ENCODE data around the gene RHEB. TPM values are rescaled to one million over a fixed set of nuclear protein-coding genes. Genes with fewer than 3 reads are reported as not detected.
A peak's percentile ranks its signal among the peaks of the same experiment; 100 is the strongest.
"Not testable (repeated sequence)": the region's sequence is repeated elsewhere in the genome, so short reads cannot be mapped to it uniquely, and the experiment has no call there.

The RHEB gene
- total RNA-seq, 4 donors from 2014 or later = 37.1 to 82.6 (median 54.4) TPM

- intact Hi-C loops (cut with DNase I) = no loop called here
- TF ChIP-seq POLR2A (IDR thresholded peaks at IDR 0.05) = no peak
- H3K9me3 ChIP-seq = no peaks in the 10 kb centered on the region
- H3K36me3 ChIP-seq = no peaks in the 10 kb centered on the region
- H3K4me3 ChIP-seq = no peak overlapping the region
- peaks cover 0 to 26% (median 6%) of the 10 kb centered on the region in 3 donors for H3K4me1 ChIP-seq
- no peak for DNase-seq
- H3K27ac ChIP-seq = no peak overlapping the region
- 83 to 84% methylated on average over 16 to 17 of the region's 17 CpGs for WGBS, 2 donors
- H3K27me3 ChIP-seq = peaks cover 0 to 7% (median 0%) of the 10 kb centered on the region in 4 donors
These were observed 22.2 kb upstream of the RHEB start for GRCh38 chr7:151541709-151542499.

DNA sequence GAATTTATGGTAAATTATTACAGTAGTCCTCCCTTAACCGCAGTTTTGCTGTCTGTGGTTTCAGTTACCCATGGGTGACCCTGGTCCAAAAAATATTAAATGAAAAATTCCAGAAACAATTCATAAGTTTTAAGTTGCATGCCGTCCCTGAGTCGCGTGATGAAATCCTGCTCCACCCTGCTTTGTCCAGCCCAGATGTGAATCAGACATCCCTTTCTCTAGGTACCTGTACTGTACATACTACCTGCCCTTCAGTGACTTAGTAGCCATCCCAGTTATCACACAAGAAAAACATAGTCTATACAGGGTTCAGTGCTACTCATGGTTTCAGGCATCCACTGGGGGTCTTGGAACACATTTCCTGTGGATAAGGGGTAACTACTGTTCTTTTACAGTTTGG, 20.5 kb upstream of the RHEB start:
- Histone ChIP-seq H3K9me3 (no peaks in the 10 kb centered on the region), H3K27ac (no peak overlapping the region), H3K4me1 (peaks cover 0 to 28% (median 6%) of the 10 kb centered on the region in 3 donors), H3K27me3 (no peaks in the 10 kb centered on the region), H3K4me3 (no peak overlapping the region), H3K36me3 (no peaks in the 10 kb centered on the region)
- intact Hi-C loops (cut with DNase I) = no loop called here
- 77 to 87% methylated on average over 4 of the region's 4 CpGs for WGBS, 2 donors
- DNase-seq = no peak
- TF ChIP-seq CTCF (IDR thresholded peaks at IDR 0.05) (no peak), POLR2A (IDR thresholded peaks at IDR 0.05) (no peak)

GRCh38 chr7:151539088-151539671, 19.5 kb upstream of the RHEB start:
- intact Hi-C loops (cut with DNase I) = no loop called here
- Histone ChIP-seq H3K4me3 (no peak overlapping the region), H3K27ac (peak overlapping the region in 3 of 4 donors; percentile 3 to 64 (median 61)), H3K27me3 (no peaks in the 10 kb centered on the region), H3K36me3 (no peaks in the 10 kb centered on the region), H3K9me3 (no peaks in the 10 kb centered on the region), H3K4me1 (peaks cover 0 to 28% (median 6%) of the 10 kb centered on the region in 3 donors)
- 73 to 81% methylated on average over 8 to 9 of the region's 9 CpGs for WGBS, 2 donors
- no peak for DNase-seq
- TF ChIP-seq CTCF (IDR thresholded peaks at IDR 0.05) (no peak), POLR2A (IDR thresholded peaks at IDR 0.05) (no peak)

- no peak overlapping the region for H3K4me3 ChIP-seq
- no peak for DNase-seq
- peaks cover 0 to 28% (median 6%) of the 10 kb centered on the region in 3 donors for H3K4me1 ChIP-seq
- WGBS, 2 donors = 16 to 24% methylated on average over 8 of the region's 8 CpGs
- intact Hi-C loops (cut with DNase I) = no loop called here
- no peaks in the 10 kb centered on the region for H3K9me3 ChIP-seq
- no peaks in the 10 kb centered on the region for H3K36me3 ChIP-seq
- no peaks in the 10 kb centered on the region for H3K27me3 ChIP-seq
- H3K27ac ChIP-seq = peak overlapping the region in 2 of 4 donors; percentile 61 to 64
- no peak for TF ChIP-seq CTCF (IDR thresholded peaks at IDR 0.05)
These were observed 18.3 kb upstream of the RHEB start for GRCh38 chr7:151537818-151538561.

- H3K27ac ChIP-seq; H3K4me3 ChIP-seq; intact Hi-C loops (cut with DNase I); H3K36me3 ChIP-seq; H3K27me3 ChIP-seq; DNase-seq; H3K9me3 ChIP-seq: not testable (repeated sequence)
- 70 to 90% methylated on average over 2 of the region's 2 CpGs for WGBS, 2 donors
- peaks cover 0 to 28% (median 6%) of the 10 kb centered on the region in 3 donors for H3K4me1 ChIP-seq
These were observed 16.5 kb upstream of the RHEB start for GRCh38 chr7:151536178-151536577.

- intact Hi-C loops (cut with DNase I) = no loop called here
- DNase-seq = no peak
These were observed 10.1 kb upstream of the RHEB start for GRCh38 chr7:151529842-151530241.

More at GRCh38 chr7:151529842-151530241, 10.1 kb upstream of the RHEB start:
- H3K36me3 ChIP-seq = no peaks in the 10 kb centered on the region
- H3K4me3 ChIP-seq = no peak overlapping the region
- no peaks in the 10 kb centered on the region for H3K27me3 ChIP-seq
- H3K9me3 ChIP-seq = peaks cover 0 to 17% (median 10%) of the 10 kb centered on the region in 3 donors
- H3K4me1 ChIP-seq = no peaks in the 10 kb centered on the region
- no peak overlapping the region for H3K27ac ChIP-seq
- TF ChIP-seq CTCF (IDR thresholded peaks at IDR 0.05) = no peak
- TF ChIP-seq POLR2A (IDR thresholded peaks at IDR 0.05) = no peak

Data from esophagus squamous epithelium (tissue), 5 donors.